Right cardiac atrium (tissue), 5 donors: ENCODE measurements around the gene GRIP1. TPM values are rescaled to one million over a fixed set of nuclear protein-coding genes. Genes with fewer than 3 reads are reported as not detected.

ENCODE experiments used
- ATAC-seq, 2 donors: fragments of 200-7000 bp; cut with Tn5 transposase; one replicate each; pipeline versions ENCODE4 v1.8.0 to v1.9.1; 2020; ENCODE audit warnings: moderate library complexity in 2 of 2, mild to moderate bottlenecking in 1 of 2
- DNase-seq, 3 donors: peaks; one replicate each; pipeline ENCODE4 v3.0.0-alpha.2; 2020
- H3K27ac ChIP-seq: one replicate; pipeline ENCODE4 v1.5.1; 2013; ENCODE audit warnings: mild to moderate bottlenecking, low read length, control low read depth, moderate library complexity
- H3K27me3 ChIP-seq: one replicate; pipeline ENCODE4 v1.6.1; 2013; ENCODE audit not compliant: control insufficient read depth, insufficient read depth
- H3K4me1 ChIP-seq: one replicate; pipeline ENCODE4 v1.6.1; 2013; ENCODE audit warnings: low read length; ENCODE audit not compliant: control insufficient read depth, insufficient read depth
- H3K4me3 ChIP-seq: one replicate; pipeline ENCODE4 v1.5.1; 2013; ENCODE audit warnings: low read length, control low read depth
- H3K9me3 ChIP-seq: one replicate; pipeline ENCODE4 v1.6.1; 2013; ENCODE audit warnings: low read length; ENCODE audit not compliant: control insufficient read depth
- WGBS: extraction: QIAGEN DNeasy Blood & Tissue Kit; methylation state at CpG from one replicate; pipeline ENCODE4 v1.1.7; 2013; 5-methylcytosine and 5-hydroxymethylcytosine counted together
- intact Hi-C, 4 donors: fragments of 100-400 bp; cut with DNase I; formaldehyde crosslinking; loops; one replicate each; pipeline versions ENCODE4 v1.11.0 to v1.14.0; 2022 to 2023
- polyA plus RNA-seq: library from polyadenylated mRNA; stranded (reverse); fragments of 200-250 nt; gene quantifications from one replicate; pipeline ENCODE4 v1.2.3, GENCODE V29; 2013
- total RNA-seq, 4 donors: library from RNA; stranded (reverse); fragmentation: NEBNext Ultra II Directional; extraction: Animal tissue kit (Norgen Biotek cat#: 25700); gene quantifications; one replicate each; pipeline ENCODE4 v1.2.1, GENCODE V29; 2021
- donor health status: healthy with polysubstance abuse.
- donor health status: DM: no; HTN: yes; CAD: no.
- donor health status: DM: no; HTN: no; CAD: no.
- donor health status: DM: no; HTN: yes; CAD: no; lungs with severe emphysema.
- donor health status: DM: yes; HTN: yes; CAD: no.

The GRIP1 gene
- total and polyA plus RNA-seq, 5 donors: 2.3 to 25.7 (median 14.9) TPM

GRCh38 chr12:66495709-66496108 lies 183.2 kb downstream of the GRIP1 start:
- Histone ChIP-seq H3K4me3 (no peak overlapping the region), H3K27me3 (no peaks in the 10 kb centered on the region), H3K9me3 (no peaks in the 10 kb centered on the region), H3K27ac (no peak overlapping the region), H3K4me1 (no peaks in the 10 kb centered on the region)
- DNase-seq (no peak), ATAC-seq (no peak)
- WGBS: 90% methylated on average over 14 of the region's 14 CpGs
- intact Hi-C loops: no loop called here

- H3K4me3 ChIP-seq: no peak overlapping the region
- no peaks in the 10 kb centered on the region for H3K4me1 ChIP-seq
- DNase-seq (no peak), ATAC-seq (no peak)
- no peaks in the 10 kb centered on the region for H3K9me3 ChIP-seq
- H3K27me3 ChIP-seq: no peaks in the 10 kb centered on the region
- intact Hi-C loops: no loop called here
- no peak overlapping the region for H3K27ac ChIP-seq
These were observed 185.1 kb downstream of the GRIP1 start for GRCh38 chr12:66493819-66494218.

- intact Hi-C loops: no loop called here
- no peak overlapping the region for H3K4me3 ChIP-seq
- ATAC-seq: no peak
These were observed 187.0 kb downstream of the GRIP1 start for GRCh38 chr12:66491853-66492252.

GRCh38 chr12:66482351-66483203 lies 196.3 kb downstream of the GRIP1 start:
- Histone ChIP-seq H3K27ac (no peak overlapping the region), H3K27me3 (no peaks in the 10 kb centered on the region), H3K4me3 (no peak overlapping the region), H3K4me1 (no peaks in the 10 kb centered on the region), H3K9me3 (no peaks in the 10 kb centered on the region)
- intact Hi-C loops: no loop called here
- no peak for DNase-seq
- no peak for ATAC-seq
- WGBS: 34% methylated on average over 3 of the region's 3 CpGs

More at GRCh38 chr12:66491853-66492252, 187.0 kb downstream of the GRIP1 start:
- no peaks in the 10 kb centered on the region for H3K27me3 ChIP-seq
- no peak for DNase-seq
- H3K9me3 ChIP-seq: no peaks in the 10 kb centered on the region
- 27% methylated on average over 3 of the region's 3 CpGs for WGBS
- no peak overlapping the region for H3K27ac ChIP-seq
- H3K4me1 ChIP-seq: no peaks in the 10 kb centered on the region

- Histone ChIP-seq H3K9me3 (no peaks in the 10 kb centered on the region), H3K27me3 (no peaks in the 10 kb centered on the region), H3K27ac (no peak overlapping the region), H3K4me1 (no peaks in the 10 kb centered on the region), H3K4me3 (no peak overlapping the region)
- DNase-seq (no peak), ATAC-seq (no peak)
- intact Hi-C loops: no loop called here
These were observed 210.9 kb downstream of the GRIP1 start for GRCh38 chr12:66467932-66468331.

- 60% methylated on average over 3 of the region's 3 CpGs for WGBS
- H3K4me3 ChIP-seq: no peak overlapping the region
- H3K9me3 ChIP-seq: no peaks in the 10 kb centered on the region
- H3K27me3 ChIP-seq: no peaks in the 10 kb centered on the region
- H3K4me1 ChIP-seq: no peaks in the 10 kb centered on the region
- H3K27ac ChIP-seq: no peak overlapping the region
- intact Hi-C loops: no loop called here
- DNase-seq: no peak
- no peak for ATAC-seq
These were observed 217.5 kb downstream of the GRIP1 start for GRCh38 chr12:66461331-66461730.

- Histone ChIP-seq H3K9me3 (no peaks in the 10 kb centered on the region), H3K4me3 (no peak overlapping the region), H3K4me1 (no peaks in the 10 kb centered on the region), H3K27me3 (no peaks in the 10 kb centered on the region), H3K27ac (no peak overlapping the region)
- no peak for ATAC-seq
- intact Hi-C loops: no loop called here
- WGBS: 74% methylated on average over 7 of the region's 7 CpGs
- no peak for DNase-seq
These were observed 218.9 kb downstream of the GRIP1 start for GRCh38 chr12:66459944-66460482.

GRCh38 chr12:66456612-66457011 lies 222.3 kb downstream of the GRIP1 start:
- H3K4me3 ChIP-seq: no peak overlapping the region
- DNase-seq (no peak), ATAC-seq (no peak)
- H3K27me3 ChIP-seq: no peaks in the 10 kb centered on the region
- intact Hi-C loops: no loop called here
- H3K9me3 ChIP-seq: no peaks in the 10 kb centered on the region
- no peak overlapping the region for H3K27ac ChIP-seq
- no peaks in the 10 kb centered on the region for H3K4me1 ChIP-seq
- 58% methylated on average over 2 of the region's 2 CpGs for WGBS

GRCh38 chr12:66453844-66454243 lies 225.0 kb downstream of the GRIP1 start:
- Histone ChIP-seq H3K4me3 (no peak overlapping the region), H3K27me3 (no peaks in the 10 kb centered on the region), H3K9me3 (no peaks in the 10 kb centered on the region), H3K27ac (no peak overlapping the region), H3K4me1 (no peaks in the 10 kb centered on the region)
- ATAC-seq: no peak
- DNase-seq: no peak
- intact Hi-C loops: no loop called here

GRCh38 chr12:66453120-66453519 lies 225.8 kb downstream of the GRIP1 start:
- intact Hi-C loops: no loop called here
- WGBS: 93% methylated on average over 4 of the region's 4 CpGs
- H3K9me3 ChIP-seq: no peaks in the 10 kb centered on the region
- DNase-seq: no peak
- no peak overlapping the region for H3K4me3 ChIP-seq
- H3K27me3 ChIP-seq: no peaks in the 10 kb centered on the region
- H3K4me1 ChIP-seq: no peaks in the 10 kb centered on the region
- H3K27ac ChIP-seq: no peak overlapping the region
- ATAC-seq: no peak

GRCh38 chr12:66449531-66449930 lies 229.3 kb downstream of the GRIP1 start:
- Histone ChIP-seq H3K27ac (no peak overlapping the region), H3K4me1 (no peaks in the 10 kb centered on the region), H3K27me3 (no peaks in the 10 kb centered on the region), H3K9me3 (no peaks in the 10 kb centered on the region), H3K4me3 (no peak overlapping the region)
- WGBS: 88% methylated on average over 3 of the region's 3 CpGs
- intact Hi-C loops: no loop called here
- ATAC-seq (no peak), DNase-seq (no peak)
